MCF 10A (cell line): ENCODE results near the gene P3H3. TPM values are rescaled to one million over a fixed set of nuclear protein-coding genes. Genes with fewer than 3 reads are reported as not detected.

Source experiments
- BruUV-seq: library from RNA; stranded (reverse); fragments of 400-500 nt; replicated peaks from 2 replicates; lab custom pipeline; 2021; lab: Mats Ljungman, UMichigan
- CTCF ChIA-PET: fragments of 300-600 bp; sonication (Branson Sonifier 250); formaldehyde crosslinking; extraction: SDS; loops from one replicate; lab custom pipeline; 2021; ENCODE audit warnings: antibody characterized with exemption, inconsistent platforms; lab: Yijun Ruan, JAX
- POLR2A ChIA-PET: fragments of 300-600, 350-650 bp; sonication (Branson Sonifier 250); formaldehyde crosslinking; extraction: SDS; loops from one replicate; lab custom pipeline; 2020; ENCODE audit warnings: antibody characterized with exemption, inconsistent platforms; lab: Yijun Ruan, JAX
- DNase-seq: peaks from one replicate; pipeline ENCODE4 v3.0.0-alpha.2; 2018; ENCODE audit not compliant: unreplicated experiment
- H3K27ac Mint-ChIP-seq: one replicate; pipeline ENCODE4 v1.8.0; 2022; ENCODE audit warnings: mild to moderate bottlenecking, low read depth, mixed read lengths; ENCODE audit not compliant: unreplicated experiment
- H3K27me3 Mint-ChIP-seq: one replicate; pipeline ENCODE4 v1.8.0; 2022; ENCODE audit warnings: mixed read lengths; ENCODE audit not compliant: insufficient read depth, unreplicated experiment
- H3K36me3 Mint-ChIP-seq: one replicate; pipeline ENCODE4 v1.8.0; 2022; ENCODE audit warnings: mild to moderate bottlenecking, moderate library complexity, mixed read lengths; ENCODE audit not compliant: insufficient read depth, unreplicated experiment
- H3K4me1 Mint-ChIP-seq: one replicate; pipeline ENCODE4 v1.8.0; 2022; ENCODE audit warnings: mixed read lengths; ENCODE audit not compliant: insufficient read depth, unreplicated experiment
- H3K4me3 Mint-ChIP-seq: one replicate; pipeline ENCODE4 v1.8.0; 2022; ENCODE audit warnings: mild to moderate bottlenecking, moderate library complexity, mixed read lengths; ENCODE audit not compliant: unreplicated experiment
- H3K9me3 Mint-ChIP-seq: one replicate; pipeline ENCODE4 v1.8.0; 2022; ENCODE audit warnings: mixed read lengths; ENCODE audit not compliant: unreplicated experiment
- intact Hi-C: fragments of 100-400 bp; cut with micrococcal nuclease; formaldehyde crosslinking; loops from 2 replicates; pipeline ENCODE4 v1.14.1; 2022
- total RNA-seq: library from RNA; stranded (reverse); gene quantifications from 2 replicates; pipeline ENCODE4 v1.2.3, GENCODE V29; 2022
- TF ChIP-seq, protein P1 (sequence below): fragments of 200-600 bp; IDR thresholded peaks from one replicate; pipeline ENCODE4 v1.8.0; 2022; ENCODE audit warnings: antibody characterized with exemption, mild to moderate bottlenecking; ENCODE audit not compliant: unreplicated experiment

Gene P3H3
- total RNA-seq, 1 experiment from 2014 or later: 0.47 TPM

DNA sequence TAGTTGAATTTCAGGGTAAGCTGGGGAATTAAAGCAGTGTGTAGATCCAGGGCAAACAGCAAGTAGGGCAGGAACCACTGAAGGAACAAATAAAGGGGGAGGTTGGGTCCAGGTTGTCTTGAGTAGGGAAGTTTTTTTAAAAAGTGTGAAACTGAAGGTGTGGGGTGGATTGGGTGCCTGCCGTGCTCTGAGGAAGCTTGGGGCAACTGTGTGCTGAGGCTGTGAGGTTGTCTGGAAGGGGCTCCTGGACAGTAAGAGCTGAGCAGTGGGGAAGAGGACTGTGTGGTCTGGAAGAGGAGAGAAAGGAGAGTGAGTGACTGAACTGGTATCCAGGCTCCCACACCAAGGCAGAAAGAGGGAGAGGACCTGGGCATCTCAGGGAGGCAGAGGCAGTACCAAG, 17.4 kb upstream of the P3H3 start:
- Mint-ChIP-seq H3K36me3 (no peaks in the 10 kb centered on the region), H3K4me1 (no peaks in the 10 kb centered on the region), H3K27ac (no peak overlapping the region), H3K4me3 (no peak overlapping the region), H3K27me3 (peaks cover 47% of the 10 kb centered on the region), H3K9me3 (no peaks in the 10 kb centered on the region)
- ChIA-PET CTCF (interaction anchor here (2.6 kb wide), 1 partner anchor 15 kb away, joined by 14 read pairs; no protein-coding TSS in a partner anchor), POLR2A (no interaction called here)
- TF ChIP-seq, protein P1, sequence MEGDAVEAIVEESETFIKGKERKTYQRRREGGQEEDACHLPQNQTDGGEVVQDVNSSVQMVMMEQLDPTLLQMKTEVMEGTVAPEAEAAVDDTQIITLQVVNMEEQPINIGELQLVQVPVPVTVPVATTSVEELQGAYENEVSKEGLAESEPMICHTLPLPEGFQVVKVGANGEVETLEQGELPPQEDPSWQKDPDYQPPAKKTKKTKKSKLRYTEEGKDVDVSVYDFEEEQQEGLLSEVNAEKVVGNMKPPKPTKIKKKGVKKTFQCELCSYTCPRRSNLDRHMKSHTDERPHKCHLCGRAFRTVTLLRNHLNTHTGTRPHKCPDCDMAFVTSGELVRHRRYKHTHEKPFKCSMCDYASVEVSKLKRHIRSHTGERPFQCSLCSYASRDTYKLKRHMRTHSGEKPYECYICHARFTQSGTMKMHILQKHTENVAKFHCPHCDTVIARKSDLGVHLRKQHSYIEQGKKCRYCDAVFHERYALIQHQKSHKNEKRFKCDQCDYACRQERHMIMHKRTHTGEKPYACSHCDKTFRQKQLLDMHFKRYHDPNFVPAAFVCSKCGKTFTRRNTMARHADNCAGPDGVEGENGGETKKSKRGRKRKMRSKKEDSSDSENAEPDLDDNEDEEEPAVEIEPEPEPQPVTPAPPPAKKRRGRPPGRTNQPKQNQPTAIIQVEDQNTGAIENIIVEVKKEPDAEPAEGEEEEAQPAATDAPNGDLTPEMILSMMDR: no peak
- no TSS peak for BruUV-seq
- DNase-seq: no peak
- intact Hi-C loops: no loop called here

DNA sequence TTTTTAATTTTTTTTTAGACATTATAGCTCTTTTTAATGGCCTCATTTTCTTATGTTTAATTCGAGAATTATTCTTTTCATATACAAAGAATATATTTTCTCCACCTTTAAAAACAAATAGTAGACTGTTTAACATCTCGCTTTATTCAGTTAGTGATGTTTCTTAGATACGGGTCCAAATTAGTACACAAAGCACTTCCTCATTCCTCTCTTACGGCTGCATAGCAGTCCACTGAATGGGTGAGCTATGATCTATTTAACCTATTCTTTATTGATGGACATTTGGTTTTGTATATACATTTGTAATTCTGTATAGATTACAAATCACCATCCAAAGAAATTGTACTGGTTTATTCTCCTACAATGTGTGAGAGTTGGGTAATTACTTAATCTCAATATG, 14.8 kb upstream of the P3H3 start:
- TF ChIP-seq, protein P1: no peak
- ChIA-PET POLR2A (interaction anchor here (0.7 to 2.5 kb wide), 4 partner anchors 11 to 429 kb away, joined by 3 to 9 read pairs (median 6); partner anchors contain the start of genes CDCA3 and MLF2), CTCF (interaction anchor here (1.0 to 1.9 kb wide), 2 partner anchors 11 to 60 kb away, joined by 3 to 9 read pairs; partner anchors contain the start of gene MLF2)
- no peak overlapping the region for H3K4me3 Mint-ChIP-seq
- BruUV-seq: no TSS peak
- intact Hi-C loops: no loop called here
- H3K4me1 Mint-ChIP-seq: no peaks in the 10 kb centered on the region
- H3K27ac Mint-ChIP-seq: no peak overlapping the region
- DNase-seq: no peak
- no peaks in the 10 kb centered on the region for H3K9me3 Mint-ChIP-seq
- H3K27me3 Mint-ChIP-seq: peaks cover 47% of the 10 kb centered on the region
- H3K36me3 Mint-ChIP-seq: no peaks in the 10 kb centered on the region

DNA sequence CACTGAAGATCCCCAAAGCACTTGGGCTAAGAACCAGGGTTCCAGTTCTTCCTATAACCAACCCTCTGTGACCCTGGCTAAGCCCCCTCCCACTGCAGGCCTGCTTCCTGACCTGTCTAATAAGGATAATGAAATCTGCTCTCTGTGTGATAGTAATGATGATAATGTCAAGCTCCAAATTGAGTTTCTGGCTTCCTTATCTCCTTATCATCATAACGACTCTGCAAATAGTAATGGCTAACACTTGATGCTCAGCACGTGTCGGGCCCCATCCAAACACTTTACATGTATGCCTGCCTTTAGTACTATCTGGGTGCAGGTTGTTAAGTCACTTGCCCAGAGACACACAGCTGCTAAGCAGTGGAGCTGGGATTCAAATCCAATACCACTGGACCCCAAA, 11.6 kb upstream of the P3H3 start:
- H3K36me3 Mint-ChIP-seq: no peaks in the 10 kb centered on the region
- H3K27me3 Mint-ChIP-seq: peaks cover 39% of the 10 kb centered on the region
- BruUV-seq: no TSS peak
- TF ChIP-seq, protein P1: no peak
- no peak for DNase-seq
- H3K4me3 Mint-ChIP-seq: no peak overlapping the region
- H3K4me1 Mint-ChIP-seq: no peaks in the 10 kb centered on the region
- H3K9me3 Mint-ChIP-seq: no peaks in the 10 kb centered on the region
- ChIA-PET POLR2A (interaction anchor here (0.6 kb wide), 1 partner anchor 249 kb away, joined by 3 read pairs; the partner anchor contains the start of gene NOP2), CTCF (interaction anchor here (1.6 to 1.7 kb wide), 2 partner anchors 9 to 63 kb away, joined by 7 to 8 read pairs; partner anchors contain the start of gene MLF2)
- no peak overlapping the region for H3K27ac Mint-ChIP-seq
- intact Hi-C loops: no loop called here

DNA sequence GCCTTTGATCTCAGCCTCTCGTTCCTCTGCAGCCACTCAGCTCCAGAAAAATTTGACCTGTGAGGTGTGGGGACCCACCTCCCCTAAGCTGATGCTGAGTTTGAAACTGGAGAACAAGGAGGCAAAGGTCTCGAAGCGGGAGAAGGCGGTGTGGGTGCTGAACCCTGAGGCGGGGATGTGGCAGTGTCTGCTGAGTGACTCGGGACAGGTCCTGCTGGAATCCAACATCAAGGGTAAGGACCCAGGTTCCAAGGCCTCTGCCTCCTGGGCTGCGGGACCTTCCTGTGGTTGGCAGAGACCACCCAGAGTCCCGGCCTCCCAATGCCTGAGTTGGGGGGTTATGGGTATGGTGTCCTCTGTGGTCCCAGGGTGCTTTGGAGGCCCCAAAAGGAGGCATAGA, 11.1 kb upstream of the P3H3 start:
- ChIA-PET POLR2A (interaction anchor here (0.6 kb wide), 1 partner anchor 249 kb away, joined by 3 read pairs; the partner anchor contains the start of gene NOP2), CTCF (interaction anchor here (1.6 to 1.7 kb wide), 2 partner anchors 9 to 64 kb away, joined by 7 to 8 read pairs; partner anchors contain the start of gene MLF2)
- intact Hi-C loops: no loop called here
- TF ChIP-seq, protein P1: no peak
- Mint-ChIP-seq H3K4me3 (no peak overlapping the region), H3K27me3 (peaks cover 44% of the 10 kb centered on the region), H3K36me3 (no peaks in the 10 kb centered on the region), H3K9me3 (no peaks in the 10 kb centered on the region), H3K27ac (no peak overlapping the region), H3K4me1 (no peaks in the 10 kb centered on the region)
- DNase-seq: no peak
- no TSS peak for BruUV-seq
